Stimulated activated CD4-positive, alpha-beta T cell treated with anti-CD3 and anti-CD28 coated beads, Interleukin-4, amount 100 ng/mL, for 48 hours (primary cell): ENCODE measurements around the gene EPB41L1.

Experiments used
- DNase-seq, 2 donors: peaks; one replicate each; pipeline ENCODE4 v3.0.0-alpha.2; 2020; ENCODE audit warnings: low read depth in 2 of 2

The EPB41L1 gene

DNA sequence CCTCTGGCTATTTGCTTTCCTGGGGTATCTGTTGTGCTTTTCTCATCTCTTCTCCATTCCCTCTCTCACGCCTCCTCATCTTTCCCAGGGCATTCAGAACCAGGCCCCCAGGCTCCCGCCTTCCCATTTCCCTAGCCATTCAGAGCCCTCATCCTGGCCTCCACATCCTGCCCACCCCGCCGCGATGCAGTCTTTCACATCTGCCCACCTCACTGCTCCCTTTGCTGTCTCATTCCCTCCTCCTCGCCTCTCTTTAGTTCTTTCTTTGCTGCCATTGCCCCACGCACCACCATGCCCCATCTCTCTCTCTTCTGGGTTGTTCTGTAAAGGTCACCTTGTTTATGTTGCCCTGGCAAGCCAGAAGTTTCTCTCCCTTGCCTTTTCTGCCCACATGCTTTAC, 71.1 kb downstream of the EPB41L1 start:
- no peak for DNase-seq

DNA sequence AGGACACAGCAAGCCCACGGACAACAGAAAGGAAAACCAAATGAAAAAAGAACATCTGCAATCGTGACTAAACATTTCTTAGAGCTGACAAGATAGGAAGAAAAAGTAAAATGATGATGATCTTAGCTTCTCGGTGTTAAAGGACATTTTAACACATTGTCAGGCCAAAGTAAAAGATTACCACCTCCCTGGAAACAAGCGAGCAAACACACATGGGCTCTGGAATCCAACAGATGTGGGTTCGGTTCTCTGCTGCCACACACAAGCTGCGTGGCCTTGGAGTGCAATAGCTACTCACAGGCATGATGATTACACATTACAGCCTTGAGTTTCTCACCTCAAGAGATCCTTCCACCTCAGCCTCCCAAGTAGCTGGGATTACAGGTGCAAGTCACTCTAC, 74.2 kb downstream of the EPB41L1 start:
- no peak for DNase-seq

DNA sequence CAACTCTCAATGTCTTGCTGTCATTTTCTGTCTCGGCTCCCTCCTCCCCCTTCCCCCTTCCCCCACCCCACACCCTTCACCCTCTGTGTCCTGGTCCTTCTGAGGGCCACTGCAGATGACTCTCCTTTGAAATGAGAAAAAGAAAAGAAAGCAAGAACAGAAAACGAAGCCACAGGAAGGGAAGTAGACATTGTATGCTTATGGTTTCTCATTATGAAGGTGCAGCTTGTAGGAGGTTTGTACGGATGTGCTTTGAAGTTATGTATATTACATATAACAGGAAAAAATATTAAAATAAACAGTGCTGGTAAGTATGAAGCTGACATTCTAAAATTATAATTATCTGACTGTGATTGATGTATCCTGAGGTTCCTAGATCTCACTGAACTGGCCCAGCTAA, 75.5 kb downstream of the EPB41L1 start:
- DNase-seq: no peak

- no peak for DNase-seq
Measured at GRCh38 chr20:36231331-36231730, 76.8 kb downstream of the EPB41L1 start.

DNA sequence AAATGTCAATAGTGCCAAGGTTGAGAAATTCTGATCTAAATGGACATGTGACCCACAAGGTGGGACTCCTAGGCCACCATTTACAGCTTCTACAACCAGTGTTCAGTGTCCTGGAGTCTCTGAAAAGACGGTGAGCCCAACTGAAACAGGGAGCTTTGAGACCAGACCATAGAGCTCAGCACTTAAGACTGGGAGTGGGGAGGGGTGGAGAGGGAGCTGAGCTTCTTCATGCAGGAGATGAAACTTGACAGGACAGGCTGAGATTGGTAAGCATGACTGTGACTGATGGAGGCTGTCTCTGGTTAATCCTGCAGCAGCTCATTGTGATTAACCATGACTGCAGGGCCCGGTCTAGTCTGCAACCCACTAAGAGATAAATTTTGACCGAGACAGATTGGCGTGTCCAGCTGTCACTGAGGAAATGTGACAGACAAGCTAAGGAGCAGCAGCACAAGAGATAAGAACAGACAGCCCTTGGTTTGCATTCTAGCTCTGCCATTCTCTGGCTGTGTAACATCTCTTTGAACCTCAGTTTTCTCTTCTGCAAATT, 80.3 kb downstream of the EPB41L1 start:
- DNase-seq: no peak

DNA sequence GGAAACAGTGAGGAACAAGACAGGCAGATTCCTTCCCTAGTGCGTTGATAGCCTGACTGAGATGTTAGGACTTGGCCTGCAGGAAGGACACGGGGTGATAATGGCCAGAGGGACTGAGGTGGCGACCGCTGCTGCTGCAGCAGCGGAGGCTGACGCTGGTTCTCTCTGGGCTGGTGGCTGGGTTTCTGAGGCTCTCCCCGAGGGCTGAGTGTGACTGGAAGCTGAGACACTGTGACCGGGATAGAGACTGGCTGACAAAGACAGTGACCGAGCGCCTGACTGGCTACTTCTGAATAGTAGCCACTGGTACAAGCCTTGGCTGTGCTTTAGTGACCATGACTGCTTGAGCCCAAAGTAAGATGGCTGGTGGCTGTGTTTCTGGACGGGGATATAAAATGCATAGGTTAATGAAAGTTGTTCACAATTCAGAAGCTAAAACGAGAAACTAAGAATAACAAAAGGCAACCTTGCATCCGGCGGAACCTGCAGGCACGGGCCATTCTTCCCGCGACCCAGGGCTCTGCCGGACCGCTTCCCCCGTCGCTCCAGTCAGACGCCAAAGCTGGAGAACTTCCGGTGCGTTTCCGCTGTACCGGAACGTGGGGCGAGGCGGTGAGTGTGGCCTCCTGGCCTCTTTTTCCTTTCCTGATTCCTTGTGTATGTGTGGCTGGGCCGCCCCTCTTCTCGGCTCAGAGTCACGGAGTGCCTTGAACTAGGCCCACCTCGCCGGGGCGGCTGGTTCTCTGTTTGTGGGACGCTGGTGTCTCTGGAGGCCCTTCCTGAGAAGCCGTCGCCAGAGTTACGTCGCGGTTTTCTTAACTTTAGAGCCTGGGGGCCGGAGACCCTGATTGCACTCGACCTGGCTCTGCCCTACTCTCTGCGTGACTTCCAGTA, 81.6 kb downstream of the EPB41L1 start, which contains the start of gene AAR2:
TSS of gene AAR2 (plus strand) at position 587 of the 894 bp plus-strand sequence. CDS start 3,391 bp downstream, outside the sequence.
- peak; percentile 74 to 75 for DNase-seq

- no peak for DNase-seq
Measured at GRCh38 chr20:36236786-36237121, 82.2 kb downstream of the EPB41L1 start.

- DNase-seq: no peak
Measured at GRCh38 chr20:36237477-36237876, 82.9 kb downstream of the EPB41L1 start.

- no peak for DNase-seq
Measured at GRCh38 chr20:36238153-36238552, 83.6 kb downstream of the EPB41L1 start.

DNA sequence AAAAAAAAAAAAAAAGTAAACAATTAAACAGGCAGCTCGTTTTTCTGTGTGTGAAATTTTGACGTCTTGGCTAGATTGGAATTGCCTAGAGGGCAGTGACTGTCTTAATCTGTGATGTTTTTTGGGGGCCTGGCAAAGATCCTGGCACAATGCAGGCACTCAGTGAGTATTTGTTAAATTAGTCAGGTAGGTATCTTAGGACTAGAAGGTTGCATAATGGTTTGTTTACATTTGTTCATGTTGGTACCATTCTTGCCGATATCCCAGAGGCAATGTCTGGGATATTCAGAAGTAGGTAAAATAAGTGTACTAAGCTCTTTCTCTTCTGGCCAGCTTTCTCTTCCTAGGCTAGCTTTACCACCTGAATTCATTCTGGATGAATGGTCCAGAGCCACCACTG, 84.2 kb downstream of the EPB41L1 start:
- no peak for DNase-seq

- no peak for DNase-seq
Measured at GRCh38 chr20:36240076-36240475, 85.5 kb downstream of the EPB41L1 start.

DNA sequence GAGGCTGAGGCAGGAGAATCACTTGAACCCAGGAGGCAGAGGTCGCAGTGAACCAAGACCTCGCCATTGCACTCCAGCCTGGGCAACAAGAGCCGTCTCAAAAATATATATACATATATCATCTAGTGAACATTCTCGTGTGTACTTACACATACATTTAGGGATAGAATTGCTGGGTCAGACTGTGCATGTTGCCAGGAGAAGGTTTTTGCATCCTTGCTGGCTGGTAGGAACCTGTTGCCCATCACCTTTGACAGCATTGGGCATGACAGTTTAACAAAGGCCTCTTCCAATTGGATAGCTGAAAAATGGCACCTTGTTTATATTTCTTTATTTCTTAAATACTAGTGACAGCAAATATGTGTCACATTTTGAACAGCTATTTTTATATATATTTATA, 87.1 kb downstream of the EPB41L1 start:
- no peak for DNase-seq

DNA sequence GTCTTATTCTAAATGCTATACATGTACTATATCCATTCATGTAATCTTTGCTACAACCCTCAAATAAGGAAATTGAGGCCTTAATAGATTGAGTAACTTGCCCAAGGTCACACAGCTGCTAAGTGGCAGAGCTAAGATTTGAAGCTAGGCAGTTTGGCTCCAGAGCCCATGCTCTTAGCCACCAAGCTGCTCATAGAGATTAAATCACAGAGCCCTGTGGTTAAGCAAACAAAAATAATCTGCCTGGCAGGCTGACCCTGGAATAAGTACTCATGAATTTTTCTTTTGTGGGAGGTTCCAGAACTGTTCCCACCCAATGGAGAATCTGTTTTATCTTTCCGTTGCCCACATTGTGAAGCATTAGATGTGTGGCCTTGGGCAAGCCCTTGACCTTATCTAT, 89.2 kb downstream of the EPB41L1 start:
- DNase-seq: no peak

DNA sequence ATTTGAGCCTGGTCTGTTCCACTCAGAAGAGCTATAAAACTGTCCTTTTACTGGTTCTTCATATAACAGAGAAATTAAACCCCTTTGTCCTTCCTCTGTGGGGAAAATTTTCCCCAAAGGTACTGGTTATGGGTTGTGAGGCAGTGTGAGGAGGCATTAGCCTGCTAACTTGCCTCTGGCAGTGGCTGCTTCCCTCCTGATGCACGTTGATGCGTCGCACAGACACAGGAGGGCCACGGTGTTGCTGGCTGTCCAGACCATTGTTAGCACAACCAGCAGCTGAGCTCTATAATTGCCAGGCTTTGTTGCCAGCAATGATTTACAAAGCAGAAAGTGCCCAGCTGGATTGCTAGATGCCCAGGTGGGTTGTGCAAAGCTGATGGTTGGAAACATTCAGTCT, 91.9 kb downstream of the EPB41L1 start:
- no peak for DNase-seq

GRCh38 chr20:36248836-36249235, 94.3 kb downstream of the EPB41L1 start:
- no peak for DNase-seq

DNA sequence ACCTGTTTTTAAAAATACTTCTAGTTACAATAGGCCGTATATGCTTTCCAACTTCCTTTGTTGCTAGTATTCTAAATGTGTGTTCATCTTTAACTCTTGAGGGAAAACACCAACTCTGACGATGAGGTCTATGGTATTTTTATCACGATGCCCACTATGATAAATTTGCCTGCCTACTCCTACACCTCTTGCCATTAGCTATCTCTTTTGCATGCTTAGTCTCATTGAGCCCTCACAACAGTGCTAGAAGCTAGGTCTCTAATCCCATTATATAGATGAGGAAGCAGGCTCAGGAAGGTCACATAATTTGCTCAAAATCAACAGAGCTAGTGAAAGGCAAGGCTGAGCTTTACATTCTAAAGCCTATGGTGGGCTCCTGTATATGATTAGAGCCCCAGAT, 94.9 kb downstream of the EPB41L1 start:
- DNase-seq: no peak

DNA sequence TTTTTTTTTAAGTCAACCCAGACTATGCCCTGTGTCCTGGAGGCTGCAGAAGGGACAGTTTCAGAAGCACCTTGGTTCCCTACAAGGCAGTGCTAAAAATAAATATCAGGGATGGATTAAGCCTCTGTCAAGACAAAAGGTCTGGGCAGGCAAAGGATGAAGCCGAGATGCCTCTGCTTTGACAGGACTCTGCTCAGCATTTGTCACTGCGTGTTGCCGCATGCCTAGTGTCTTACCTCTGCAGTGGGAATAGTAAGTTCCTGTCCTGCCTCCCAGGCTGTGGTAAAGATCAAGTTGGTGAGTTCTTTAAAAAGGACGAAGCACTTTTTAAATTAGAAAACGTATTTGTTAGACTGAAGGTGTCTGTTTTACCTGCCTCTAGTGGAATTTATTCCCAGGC, 96.9 kb downstream of the EPB41L1 start:
- no peak for DNase-seq

DNA sequence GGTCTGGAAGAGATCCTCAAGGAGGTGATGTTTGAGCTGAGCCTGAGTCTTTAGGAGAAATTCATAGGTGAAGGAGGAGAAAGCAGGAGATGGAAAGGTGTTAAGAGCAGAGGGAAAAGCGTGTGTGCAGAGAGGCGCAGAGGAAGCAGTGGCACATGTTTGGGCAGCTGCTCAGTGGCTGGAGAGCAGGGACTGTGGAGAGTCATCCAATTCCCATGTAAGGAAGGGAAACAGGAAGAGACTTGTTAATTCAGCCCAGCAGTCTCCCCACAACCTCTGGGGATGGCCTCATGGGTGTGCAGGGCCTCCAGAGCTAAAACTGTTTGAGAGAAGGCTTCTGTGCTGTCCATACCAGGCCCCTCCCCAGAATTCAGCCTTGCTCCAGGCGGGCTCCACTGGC, 98.0 kb downstream of the EPB41L1 start:
- DNase-seq: no peak

DNA sequence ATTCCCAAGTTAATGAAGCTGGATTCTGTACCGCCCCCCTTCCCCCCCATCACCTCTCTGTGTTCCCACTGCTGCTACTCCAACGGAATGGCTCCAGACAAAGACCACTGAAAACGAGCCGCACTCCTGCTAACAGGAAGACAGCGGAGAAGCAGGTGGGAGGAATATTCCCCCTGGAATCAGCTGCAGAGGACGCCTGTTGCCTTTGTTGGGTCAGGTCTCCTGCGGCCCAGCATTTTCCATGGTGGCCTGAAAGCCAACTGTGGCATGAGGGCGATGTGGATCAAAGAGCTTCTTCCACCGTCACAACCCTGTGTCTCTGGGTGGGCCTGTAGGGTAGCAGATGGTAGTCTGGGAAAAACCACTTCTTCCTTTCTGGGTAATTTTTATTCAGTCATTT, 98.5 kb downstream of the EPB41L1 start:
- DNase-seq: no peak

- DNase-seq: no peak
Measured at GRCh38 chr20:36254076-36254475, 99.5 kb downstream of the EPB41L1 start.

- no peak for DNase-seq
Measured at GRCh38 chr20:36255445-36255844, 100.9 kb downstream of the EPB41L1 start.

GRCh38 chr20:36259177-36260061, 104.9 kb downstream of the EPB41L1 start:
- no peak for DNase-seq

DNA sequence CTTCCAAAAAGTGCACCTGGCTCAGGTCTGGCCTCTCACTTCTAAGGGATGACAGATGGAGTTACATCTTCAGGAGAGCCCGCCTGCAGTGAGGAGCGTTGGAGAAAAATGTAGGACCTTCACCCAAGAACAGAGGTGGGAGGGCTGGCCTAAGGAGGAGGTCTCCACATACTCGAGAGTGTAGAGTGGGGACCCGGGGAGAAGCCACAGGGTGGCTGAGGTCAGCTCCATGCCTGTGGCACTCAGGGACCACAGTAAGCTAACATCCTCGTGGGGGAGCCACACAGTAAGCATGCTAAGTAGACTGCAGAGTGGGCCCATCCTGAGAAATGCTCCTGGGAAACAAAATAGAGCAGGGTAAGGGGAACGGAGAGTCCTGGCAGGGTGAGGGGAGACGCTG, 105.8 kb downstream of the EPB41L1 start:
- DNase-seq: no peak
